GDM1 (cell line): Measurements from ENCODE around the gene HS3ST4.

Source experiments
- DNase-seq: peaks from one replicate; lab custom pipeline; 2025; lab: John Stamatoyannopoulos, UW

HS3ST4 gene

GRCh38 chr16:25895380-25895779 is 203.6 kb downstream of the HS3ST4 start:
- DNase-seq: no peak

GRCh38 chr16:25896411-25896810 is 204.7 kb downstream of the HS3ST4 start:
- no peak for DNase-seq

- no peak for DNase-seq
Observed at GRCh38 chr16:25897702-25898101, 205.9 kb downstream of the HS3ST4 start.

- no peak for DNase-seq
Observed at GRCh38 chr16:25905810-25906209, 214.1 kb downstream of the HS3ST4 start.

GRCh38 chr16:25910971-25911370 is 219.2 kb downstream of the HS3ST4 start:
- no peak for DNase-seq

GRCh38 chr16:25912321-25912720 is 220.6 kb downstream of the HS3ST4 start:
- DNase-seq: no peak

GRCh38 chr16:25914357-25914962 is 222.7 kb downstream of the HS3ST4 start:
- DNase-seq: no peak

- DNase-seq: no peak
Observed at GRCh38 chr16:25916037-25916436, 224.3 kb downstream of the HS3ST4 start.

- no peak for DNase-seq
Observed at GRCh38 chr16:25922438-25922837, 230.7 kb downstream of the HS3ST4 start.

- no peak for DNase-seq
Observed at GRCh38 chr16:25925421-25925820, 233.7 kb downstream of the HS3ST4 start.

GRCh38 chr16:25931473-25932035 is 239.8 kb downstream of the HS3ST4 start:
- DNase-seq: no peak

GRCh38 chr16:25941800-25942499 is 250.2 kb downstream of the HS3ST4 start:
- DNase-seq: no peak

GRCh38 chr16:25950586-25951281 is 259.0 kb downstream of the HS3ST4 start:
- DNase-seq: no peak

- DNase-seq: no peak
Observed at GRCh38 chr16:25951999-25952398, 260.2 kb downstream of the HS3ST4 start.

- no peak for DNase-seq
Observed at GRCh38 chr16:25952983-25953382, 261.2 kb downstream of the HS3ST4 start.

GRCh38 chr16:25957707-25958106 is 265.9 kb downstream of the HS3ST4 start:
- no peak for DNase-seq

- DNase-seq: no peak
Observed at GRCh38 chr16:25959221-25959620, 267.5 kb downstream of the HS3ST4 start.

GRCh38 chr16:25966172-25967097 is 274.7 kb downstream of the HS3ST4 start:
- no peak for DNase-seq

- DNase-seq: no peak
Observed at GRCh38 chr16:25977121-25977520, 285.4 kb downstream of the HS3ST4 start.

GRCh38 chr16:25978218-25978617 is 286.5 kb downstream of the HS3ST4 start:
- no peak for DNase-seq

- DNase-seq: no peak
Observed at GRCh38 chr16:25988084-25988483, 296.3 kb downstream of the HS3ST4 start.

- DNase-seq: no peak
Observed at GRCh38 chr16:25988882-25989281, 297.1 kb downstream of the HS3ST4 start.
